ENCODE results near the gene KCNK4.
A peak's percentile ranks its signal among the peaks of the same experiment; 100 is the strongest.
"Not testable (repeated sequence)": the region's sequence is repeated elsewhere in the genome, so short reads cannot be mapped to it uniquely, and the experiment has no call there.

The KCNK4 gene

GRCh38 chr11:64306876-64307622 is 15.9 kb downstream of the KCNK4 start:
- no peak for DNase-seq (ENCODE audit: low spot score)

- DNase-seq (ENCODE audit: low spot score): not testable (repeated sequence)
Measured at GRCh38 chr11:64307795-64308194, 16.7 kb downstream of the KCNK4 start.

- DNase-seq (ENCODE audit: low spot score): no peak
Measured at GRCh38 chr11:64312947-64313346, 21.8 kb downstream of the KCNK4 start.

- no peak for DNase-seq (ENCODE audit: low spot score)
Measured at GRCh38 chr11:64313491-64314145, 22.5 kb downstream of the KCNK4 start.

GRCh38 chr11:64314146-64314804 is 23.2 kb downstream of the KCNK4 start:
- DNase-seq (ENCODE audit: low spot score): no peak

- no peak for DNase-seq (ENCODE audit: low spot score)
Measured at GRCh38 chr11:64314805-64315561, 23.9 kb downstream of the KCNK4 start.

- not testable (repeated sequence) for DNase-seq (ENCODE audit: low spot score)
Measured at GRCh38 chr11:64315667-64316526, 24.8 kb downstream of the KCNK4 start.

- DNase-seq (ENCODE audit: low spot score): peak; percentile 85
Measured at GRCh38 chr11:64316672-64317324, 25.7 kb downstream of the KCNK4 start.

GRCh38 chr11:64317325-64317960 is 26.3 kb downstream of the KCNK4 start, which contains the start of gene TRMT112:
TRMT112 (minus strand) TSS chr11:64317559; CDS start chr11:64317526, 33 bp downstream.
- peak; percentile 99 for DNase-seq (ENCODE audit: low spot score)

- peak; percentile 99 for DNase-seq (ENCODE audit: low spot score)
Measured at GRCh38 chr11:64317961-64318765, 27.1 kb downstream of the KCNK4 start, which contains the start of gene PRDX5. PRDX5 (plus strand) TSS chr11:64318121; CDS start chr11:64318216, 95 bp downstream.

GRCh38 chr11:64318766-64319761 is 28.0 kb downstream of the KCNK4 start:
- DNase-seq (ENCODE audit: low spot score): peak; percentile 52

- DNase-seq (ENCODE audit: low spot score): no peak
Measured at GRCh38 chr11:64320556-64320955, 29.5 kb downstream of the KCNK4 start.

GRCh38 chr11:64321026-64321425 is 29.9 kb downstream of the KCNK4 start:
- DNase-seq (ENCODE audit: low spot score): no peak

GRCh38 chr11:64321533-64321932 is 30.4 kb downstream of the KCNK4 start:
- peak; percentile 70 for DNase-seq (ENCODE audit: low spot score)

GRCh38 chr11:64322925-64323260 is 31.8 kb downstream of the KCNK4 start:
- DNase-seq (ENCODE audit: low spot score): no peak

- DNase-seq (ENCODE audit: low spot score): no peak
Measured at GRCh38 chr11:64323373-64323772, 32.3 kb downstream of the KCNK4 start.

GRCh38 chr11:64323984-64324383 is 32.9 kb downstream of the KCNK4 start:
- DNase-seq (ENCODE audit: low spot score): not testable (repeated sequence)

All from hematopoietic multipotent progenitor cell treated with erythropoietin and hydrocortisone succinate and interleukin-3 and kit ligand, for 17 days (in vitro differentiated cells).